Fibroblast of mammary gland (primary cell): ENCODE data around the gene GLI3.

Source experiments
- DNase-seq: peaks from one replicate; pipeline ENCODE4 v3.0.0-alpha.2; 2010; ENCODE audit warnings: low read depth
- H3K4me3 ChIP-seq: 2 replicates; pipeline ENCODE4 v1.5.1; 2011; ENCODE audit warnings: low read depth, mild to moderate bottlenecking, low read length, moderate library complexity; ENCODE audit not compliant: control insufficient read depth
- CTCF ChIP-seq: conservative IDR thresholded peaks from 2 replicates; pipeline ENCODE4 v1.5.1; 2011; ENCODE audit warnings: low read depth, low read length, inconsistent platforms; ENCODE audit not compliant: control insufficient read depth, insufficient read depth

Gene GLI3

GRCh38 chr7:41976411-41976810, 260.6 kb downstream of the GLI3 start:
- no peak for TF ChIP-seq CTCF
- no peak overlapping the region for H3K4me3 ChIP-seq
- DNase-seq: no peak

- H3K4me3 ChIP-seq: no peak overlapping the region
- TF ChIP-seq CTCF: no peak
- DNase-seq: peak; percentile 65
Measured at GRCh38 chr7:41975849-41976248, 261.2 kb downstream of the GLI3 start.

GRCh38 chr7:41974870-41975557, 262.0 kb downstream of the GLI3 start:
- no peak overlapping the region for H3K4me3 ChIP-seq
- peak; percentile 5 for TF ChIP-seq CTCF
- peak; percentile 30 for DNase-seq

GRCh38 chr7:41973202-41973730, 263.7 kb downstream of the GLI3 start:
- no peak overlapping the region for H3K4me3 ChIP-seq
- no peak for DNase-seq
- TF ChIP-seq CTCF: no peak

GRCh38 chr7:41972776-41973175, 264.2 kb downstream of the GLI3 start:
- no peak for TF ChIP-seq CTCF
- no peak overlapping the region for H3K4me3 ChIP-seq

GRCh38 chr7:41972270-41972669, 264.7 kb downstream of the GLI3 start:
- no peak overlapping the region for H3K4me3 ChIP-seq
- no peak for DNase-seq
- TF ChIP-seq CTCF: no peak

More at GRCh38 chr7:41972776-41973175, 264.2 kb downstream of the GLI3 start:
- no peak for DNase-seq
